ENCODE measurements around the gene TMEM144.

GRCh38 chr4:158214856-158215255 lies 4.6 kb downstream of the TMEM144 start:
- TF ChIP-seq EZH2 (IDR thresholded peaks at IDR 0.05; ENCODE audit: insufficient read depth, poor library complexity, severe bottlenecking) (no peak), EZH2phosphoT487 (IDR thresholded peaks at IDR 0.05; ENCODE audit: insufficient read depth, low read depth) (no peak)

Measured in GM23248 (cell line).